Endodermal cell (in vitro differentiated cells): ENCODE data around the gene MXRA7. TPM values are rescaled to one million over a fixed set of nuclear protein-coding genes. Genes with fewer than 3 reads are reported as not detected.
A peak's percentile ranks its signal among the peaks of the same experiment; 100 is the strongest.

Experiments
- DNase-seq: peaks from one replicate; pipeline ENCODE4 v3.0.0-alpha.2; 2017
- H3K27ac ChIP-seq: 2 replicates; pipeline ENCODE4 v1.5.1; 2013; ENCODE audit warnings: mild to moderate bottlenecking, low read depth, low read length, moderate library complexity
- H3K27me3 ChIP-seq: 2 replicates; pipeline ENCODE4 v1.6.1; 2013; ENCODE audit warnings: mild to moderate bottlenecking, low read length, moderate library complexity; ENCODE audit not compliant: insufficient read depth, control insufficient read depth, poor library complexity, severe bottlenecking
- H3K36me3 ChIP-seq: 2 replicates; pipeline ENCODE4 v1.7.0; 2013; ENCODE audit warnings: mild to moderate bottlenecking, low read length, moderate library complexity; ENCODE audit not compliant: control insufficient read depth, insufficient read depth
- H3K4me1 ChIP-seq: one replicate; pipeline ENCODE4 v1.7.0; 2013; ENCODE audit warnings: low read length; ENCODE audit not compliant: control insufficient read depth, insufficient read depth
- H3K4me3 ChIP-seq: 2 replicates; pipeline ENCODE4 v1.5.1; 2013; ENCODE audit warnings: mild to moderate bottlenecking, low read length, moderate library complexity
- H3K9ac ChIP-seq: 2 replicates; pipeline ENCODE4 v1.6.1; 2013; ENCODE audit warnings: mild to moderate bottlenecking, low read length, moderate library complexity; ENCODE audit not compliant: poor library complexity, severe bottlenecking; ENCODE audit errors: extremely low read depth
- H3K9me3 ChIP-seq: 2 replicates; pipeline ENCODE4 v1.6.1; 2013; ENCODE audit warnings: mild to moderate bottlenecking, low read length, moderate library complexity; ENCODE audit not compliant: control insufficient read depth
- H3K27ac Mint-ChIP-seq: 2 replicates; pipeline ENCODE4 v1.8.0; 2020; ENCODE audit warnings: mixed read lengths
- H3K27me3 Mint-ChIP-seq: 2 replicates; pipeline ENCODE4 v1.8.0; 2021; ENCODE audit warnings: mild to moderate bottlenecking, mixed read lengths; ENCODE audit not compliant: insufficient read depth
- H3K36me3 Mint-ChIP-seq: 2 replicates; pipeline ENCODE4 v1.8.0; 2020; ENCODE audit warnings: low read depth, mixed read lengths
- H3K4me1 Mint-ChIP-seq: 2 replicates; pipeline ENCODE4 v1.8.0; 2020; ENCODE audit warnings: mixed read lengths
- H3K4me3 Mint-ChIP-seq: 2 replicates; pipeline ENCODE4 v1.8.0; 2020; ENCODE audit warnings: mild to moderate bottlenecking, moderate library complexity, mixed read lengths
- H3K9me3 Mint-ChIP-seq: 2 replicates; pipeline ENCODE4 v1.8.0; 2020; ENCODE audit warnings: mild to moderate bottlenecking, mixed read lengths
- WGBS, 2 experiments: methylation state at CpG; one replicate each; pipeline versions ENCODE4 v1.1.5 to v1.1.7; 2013; ENCODE audit warnings: missing lambda C conversion rate in 2 of 2, mixed read lengths in 1 of 2; ENCODE audit not compliant: insufficient coverage in 1 of 2, insufficient read length in 1 of 2; 5-methylcytosine and 5-hydroxymethylcytosine counted together
- total RNA-seq, 2 donors: library from RNA; stranded (reverse); fragmentation: NEBNext Ultra II Directional in 1 of 2; extraction: Animal tissue kit (Norgen Biotek cat#: 25700) in 1 of 2; gene quantifications; 2 replicates in 1 of 2; 3 replicates in 1 of 2; pipeline ENCODE4 v1.2.1, GENCODE V29; 2021
- TF ChIP-seq, protein P1 (sequence below): fragments of 200-600 bp; sonication (generic); conservative IDR thresholded peaks from 2 replicates; pipeline ENCODE4 v1.5.0; 2021; ENCODE audit warnings: antibody characterized with exemption, mild to moderate bottlenecking

The MXRA7 gene
- total RNA-seq, 2 donors from 2014 or later = 61.6 to 77.1 TPM

DNA sequence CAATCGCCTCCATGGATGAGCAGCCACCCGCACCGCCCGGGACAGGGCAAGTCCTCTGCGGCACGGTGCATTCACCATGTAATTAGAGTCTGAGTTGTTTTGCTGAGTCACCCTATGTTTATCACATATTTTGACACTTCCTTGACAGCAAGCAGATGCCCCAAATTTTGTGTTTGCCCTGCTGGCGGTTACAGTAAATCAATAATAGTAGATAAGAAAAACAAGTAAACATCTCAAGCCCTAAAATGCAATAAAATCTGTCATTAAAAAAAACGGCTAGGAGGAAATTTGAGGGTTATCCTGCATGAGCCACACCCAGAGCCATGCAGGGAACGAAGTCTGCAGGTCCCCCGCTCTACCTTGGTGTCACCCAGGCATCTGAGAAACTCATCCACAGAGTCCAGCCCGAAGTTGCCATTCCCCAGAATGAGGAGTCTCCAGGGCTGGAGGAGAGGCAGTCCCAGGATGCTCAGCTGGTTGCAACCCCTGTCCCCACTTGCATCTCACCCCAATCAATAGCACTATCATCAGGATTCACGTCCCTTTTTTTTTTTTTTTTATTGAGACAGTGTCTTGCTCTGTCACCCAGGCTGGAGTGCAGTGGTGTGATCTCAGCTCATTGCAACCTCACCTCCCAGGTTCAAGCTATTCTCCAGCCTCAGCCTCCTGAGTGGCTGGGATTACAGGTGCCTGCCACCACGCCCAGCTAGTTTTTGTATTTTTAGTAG is 50.7 kb downstream of the MXRA7 start:
- no peaks in the 10 kb centered on the region for H3K27me3 Mint-ChIP-seq
- no peaks in the 10 kb centered on the region for H3K9me3 ChIP-seq
- peak overlapping the region; percentile 61 for H3K27ac Mint-ChIP-seq
- H3K27ac ChIP-seq = no peak overlapping the region
- no peak overlapping the region for H3K9ac ChIP-seq
- H3K4me1 Mint-ChIP-seq = peaks cover 15% of the 10 kb centered on the region
- no peak overlapping the region for H3K4me3 Mint-ChIP-seq
- no peaks in the 10 kb centered on the region for H3K27me3 ChIP-seq
- TF ChIP-seq, protein P1, sequence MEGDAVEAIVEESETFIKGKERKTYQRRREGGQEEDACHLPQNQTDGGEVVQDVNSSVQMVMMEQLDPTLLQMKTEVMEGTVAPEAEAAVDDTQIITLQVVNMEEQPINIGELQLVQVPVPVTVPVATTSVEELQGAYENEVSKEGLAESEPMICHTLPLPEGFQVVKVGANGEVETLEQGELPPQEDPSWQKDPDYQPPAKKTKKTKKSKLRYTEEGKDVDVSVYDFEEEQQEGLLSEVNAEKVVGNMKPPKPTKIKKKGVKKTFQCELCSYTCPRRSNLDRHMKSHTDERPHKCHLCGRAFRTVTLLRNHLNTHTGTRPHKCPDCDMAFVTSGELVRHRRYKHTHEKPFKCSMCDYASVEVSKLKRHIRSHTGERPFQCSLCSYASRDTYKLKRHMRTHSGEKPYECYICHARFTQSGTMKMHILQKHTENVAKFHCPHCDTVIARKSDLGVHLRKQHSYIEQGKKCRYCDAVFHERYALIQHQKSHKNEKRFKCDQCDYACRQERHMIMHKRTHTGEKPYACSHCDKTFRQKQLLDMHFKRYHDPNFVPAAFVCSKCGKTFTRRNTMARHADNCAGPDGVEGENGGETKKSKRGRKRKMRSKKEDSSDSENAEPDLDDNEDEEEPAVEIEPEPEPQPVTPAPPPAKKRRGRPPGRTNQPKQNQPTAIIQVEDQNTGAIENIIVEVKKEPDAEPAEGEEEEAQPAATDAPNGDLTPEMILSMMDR = no peak
- H3K36me3 ChIP-seq = no peaks in the 10 kb centered on the region
- 88 to 90% methylated on average over 8 to 13 of the region's 13 CpGs for WGBS, 2 experiments
- no peak overlapping the region for H3K4me3 ChIP-seq
- peaks cover 4% of the 10 kb centered on the region for H3K4me1 ChIP-seq
- DNase-seq = no peak
- no peaks in the 10 kb centered on the region for H3K36me3 Mint-ChIP-seq
- H3K9me3 Mint-ChIP-seq = no peaks in the 10 kb centered on the region

DNA sequence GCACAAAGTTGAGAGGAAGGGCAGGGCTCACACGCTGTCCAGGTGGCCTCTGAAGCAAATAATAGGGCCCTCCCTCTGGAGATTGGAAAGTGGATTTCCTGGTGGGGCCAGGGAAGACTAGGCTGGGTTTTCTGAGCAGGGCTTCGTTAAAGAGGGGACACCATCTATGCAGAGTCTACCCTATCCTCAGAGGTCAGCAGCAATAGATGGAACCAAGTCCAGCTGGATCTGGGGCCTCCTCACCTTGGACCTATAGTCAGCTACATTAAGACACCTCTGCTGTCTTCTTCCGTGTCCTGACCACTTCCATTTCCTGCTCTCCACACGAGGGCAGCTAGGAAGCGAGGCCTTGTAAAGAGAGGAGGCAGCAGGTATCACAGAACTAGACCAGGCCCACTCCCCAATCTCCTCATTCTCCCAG is 52.5 kb downstream of the MXRA7 start:
- Mint-ChIP-seq H3K4me1 (peaks cover 15% of the 10 kb centered on the region), H3K27ac (no peak overlapping the region), H3K4me3 (no peak overlapping the region), H3K9me3 (peaks cover 3% of the 10 kb centered on the region), H3K36me3 (no peaks in the 10 kb centered on the region), H3K27me3 (no peaks in the 10 kb centered on the region)
- DNase-seq = no peak
- Histone ChIP-seq H3K4me1 (peaks cover 4% of the 10 kb centered on the region), H3K9me3 (peaks cover 2% of the 10 kb centered on the region), H3K27me3 (no peaks in the 10 kb centered on the region), H3K36me3 (no peaks in the 10 kb centered on the region), H3K27ac (no peak overlapping the region), H3K4me3 (no peak overlapping the region), H3K9ac (no peak overlapping the region)
- WGBS, 2 experiments = 83 to 94% methylated on average over 2 to 5 of the region's 5 CpGs
- TF ChIP-seq, protein P1 = no peak

DNA sequence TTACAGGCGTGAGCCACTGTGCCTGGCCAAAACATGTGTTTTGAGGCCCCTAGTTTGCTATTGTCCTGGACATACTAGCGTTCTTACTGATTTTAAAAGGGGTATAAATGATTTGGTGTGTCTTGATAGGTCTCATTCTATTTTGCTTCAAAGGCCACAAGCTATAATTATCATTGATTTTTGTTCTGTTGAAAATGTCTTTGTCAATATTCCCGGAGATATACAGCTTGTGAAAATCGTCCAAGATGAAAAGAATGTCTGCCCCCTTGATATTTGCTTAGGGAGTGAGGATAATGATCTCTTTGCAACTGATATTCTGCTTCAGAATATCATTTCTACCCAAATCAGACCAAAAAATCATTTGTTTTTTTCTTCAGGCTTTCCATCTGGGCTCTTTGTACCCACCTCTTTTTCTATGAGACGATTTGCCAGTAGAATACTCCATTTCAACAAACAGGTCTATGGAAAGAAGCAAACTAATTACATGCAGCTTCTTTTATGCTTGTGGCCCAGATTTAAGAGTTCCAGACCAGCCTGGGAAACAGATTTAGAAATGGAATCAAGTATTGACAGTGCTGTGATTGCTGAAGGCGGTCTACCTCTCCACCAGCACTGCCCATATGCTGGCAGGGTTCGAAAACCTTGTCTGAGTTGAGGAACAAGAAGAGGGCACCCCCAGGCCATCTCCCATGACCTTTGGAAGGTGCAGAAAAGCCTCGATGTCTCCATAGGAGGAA is 53.1 kb downstream of the MXRA7 start:
- no peaks in the 10 kb centered on the region for H3K36me3 Mint-ChIP-seq
- H3K4me1 Mint-ChIP-seq = peaks cover 15% of the 10 kb centered on the region
- 92 to 99% methylated on average over 5 to 8 of the region's 8 CpGs for WGBS, 2 experiments
- H3K9me3 Mint-ChIP-seq = peaks cover 4% of the 10 kb centered on the region
- Histone ChIP-seq H3K4me1 (peaks cover 4% of the 10 kb centered on the region), H3K4me3 (no peak overlapping the region), H3K9me3 (peaks cover 5% of the 10 kb centered on the region), H3K27ac (no peak overlapping the region), H3K36me3 (no peaks in the 10 kb centered on the region), H3K9ac (no peak overlapping the region), H3K27me3 (no peaks in the 10 kb centered on the region)
- DNase-seq = no peak
- TF ChIP-seq, protein P1 = no peak
- no peak overlapping the region for H3K27ac Mint-ChIP-seq
- no peak overlapping the region for H3K4me3 Mint-ChIP-seq
- H3K27me3 Mint-ChIP-seq = no peaks in the 10 kb centered on the region
